K562 (cell line): ENCODE results near the gene NYNRIN. TPM values are rescaled to one million over a fixed set of nuclear protein-coding genes. Genes with fewer than 3 reads are reported as not detected.

ENCODE experiments used
- ATAC-seq: fragments of 200-7000 bp; cut with Tn5 transposase; 3 replicates; pipeline ENCODE4 v1.9.1; 2020; ENCODE audit warnings: moderate library complexity
- BruUV-seq: library from RNA; stranded (reverse); fragments of 400-500 nt; replicated peaks from 2 replicates; lab custom pipeline; 2021; lab: Mats Ljungman, UMichigan
- CTCF ChIA-PET: fragments of 300-600 bp; formaldehyde crosslinking; extraction: SDS; loops from one replicate; lab custom pipeline; 2021; ENCODE audit warnings: low intra/inter-chr PET ratio; lab: Yijun Ruan, JAX
- POLR2A ChIA-PET: fragments of 300-600, 350-650 bp; sonication (Branson Sonifier 250); formaldehyde crosslinking; extraction: SDS; loops from one replicate; lab custom pipeline; 2021; ENCODE audit warnings: antibody characterized with exemption, inconsistent platforms; lab: Yijun Ruan, JAX
- DNase-seq, 4 experiments: peaks; one replicate each; pipeline versions ENCODE4 v3.0.0 to v3.0.0-alpha.2; 2011 to 2018; ENCODE audit warnings: low spot score in 3 of 4, mixed read lengths in 3 of 4; ENCODE audit errors: extremely low read depth in 1 of 4
- FAIRE-seq: peaks from 2 replicates; lab custom pipeline; 2011; peaks lifted over from hg19 to GRCh38; lab: Jason Lieb, UNC
- H2AFZ ChIP-seq: 2 replicates; pipeline ENCODE4 v1.6.0; 2011; ENCODE audit warnings: low read depth, low read length, control low read depth, inconsistent platforms
- H3K27ac ChIP-seq: fragments of 200-600 bp; 3 replicates; pipeline ENCODE4 v1.8.0; 2011; ENCODE audit warnings: low read depth, mild to moderate bottlenecking, control low read depth, inconsistent platforms, low read length, moderate library complexity, mixed read lengths; ENCODE audit errors: extremely low read depth
- H3K27me3 ChIP-seq, 2 experiments: fragments of 300-600 bp in 1 of 2; 2 replicates in 1 of 2; 3 replicates in 1 of 2; pipeline versions ENCODE4 v1.6.0 to v1.8.0; 2011; ENCODE audit warnings: inconsistent platforms in 2 of 2, low read length in 2 of 2, mild to moderate bottlenecking in 1 of 2, mixed read lengths in 1 of 2, moderate library complexity in 1 of 2; ENCODE audit not compliant: control insufficient read depth in 2 of 2, insufficient read depth in 2 of 2
- H3K36me3 ChIP-seq: fragments of 300-600 bp; 3 replicates; pipeline ENCODE4 v1.8.0; 2011; ENCODE audit warnings: mild to moderate bottlenecking, low read length, inconsistent platforms; ENCODE audit not compliant: control insufficient read depth, insufficient read depth
- H3K4me1 ChIP-seq, 2 experiments: fragments of 200-600 bp in 1 of 2; replicated peaks in 1 of 2; 2 replicates in 1 of 2; 3 replicates in 1 of 2; pipeline versions ENCODE4 v1.5.1 to v1.8.0; 2011; ENCODE audit warnings: inconsistent platforms in 2 of 2, low read length in 2 of 2, mild to moderate bottlenecking in 1 of 2, mixed read lengths in 1 of 2, moderate library complexity in 1 of 2; ENCODE audit not compliant: control insufficient read depth in 2 of 2, insufficient read depth in 2 of 2
- H3K4me2 ChIP-seq: 2 replicates; pipeline ENCODE4 v1.6.1; 2011; ENCODE audit warnings: low read length, control low read depth, inconsistent platforms, mixed read lengths; ENCODE audit not compliant: insufficient read depth
- H3K4me3 ChIP-seq: fragments of 200-600 bp; sonication (generic), shearing (Covaris generic); 2 replicates; pipeline ENCODE4 v1.5.1; 2016; ENCODE audit warnings: control low read depth, inconsistent platforms
- H3K79me2 ChIP-seq: fragments of 200-600 bp; 3 replicates; pipeline ENCODE4 v1.8.0; 2011; ENCODE audit warnings: low read length, inconsistent platforms; ENCODE audit not compliant: control insufficient read depth, insufficient read depth
- H3K9ac ChIP-seq, 2 experiments: 2 replicates each; pipeline versions ENCODE4 v1.6.0 to v1.6.1; 2011; ENCODE audit warnings: low read depth in 2 of 2, low read length in 2 of 2, control low read depth in 1 of 2, inconsistent platforms in 1 of 2, mild to moderate bottlenecking in 1 of 2, mixed read lengths in 1 of 2; ENCODE audit not compliant: insufficient read depth in 1 of 2
- H3K9me1 ChIP-seq: one replicate; pipeline ENCODE4 v1.6.0; 2011; ENCODE audit warnings: inconsistent platforms, mild to moderate bottlenecking, low read length, moderate library complexity; ENCODE audit not compliant: control insufficient read depth, insufficient read depth
- H3K9me3 ChIP-seq: replicated peaks from 2 replicates; pipeline ENCODE4 v1.5.1; 2011; ENCODE audit warnings: low read depth, low read length, inconsistent platforms; ENCODE audit not compliant: control insufficient read depth, insufficient read depth
- H4K20me1 ChIP-seq: replicated peaks from 2 replicates; pipeline ENCODE4 v1.6.1; 2011; ENCODE audit warnings: low read length, inconsistent platforms, mixed read lengths; ENCODE audit not compliant: control insufficient read depth, insufficient read depth
- CTCF ChIP-seq, 3 experiments: IDR thresholded peaks in 2 of 3; conservative IDR thresholded peaks in 1 of 3; 2 replicates each; pipeline ENCODE4 v1.5.1; 2011 to 2012; ENCODE audit warnings: low read length in 3 of 3, mild to moderate bottlenecking in 3 of 3, control low read depth in 2 of 3, improper control_type of control experiment in 1 of 3, inconsistent platforms in 1 of 3, low read depth in 1 of 3, mixed read lengths in 1 of 3, moderate library complexity in 1 of 3; ENCODE audit not compliant: insufficient read depth in 2 of 3
- DPF2 ChIP-seq: fragments of 450-650 bp; IDR thresholded peaks from 2 replicates; pipeline ENCODE4 v1.6.1; 2016
- MED1 ChIP-seq: sonication (generic); formaldehyde crosslinking; IDR thresholded peaks from 2 replicates; pipeline ENCODE4 v1.8.1; 2023; ENCODE audit warnings: missing genetic modification reagents, borderline replicate concordance
- MEIS2 ChIP-seq: fragments of 450-650 bp; IDR thresholded peaks from 2 replicates; pipeline ENCODE4 v1.6.1; 2014; ENCODE audit warnings: mild to moderate bottlenecking; ENCODE audit not compliant: partially characterized antibody
- POLR2A ChIP-seq: fragments of 450-650 bp; conservative IDR thresholded peaks from 2 replicates; pipeline ENCODE4 v1.6.1; 2016
- RFX7 ChIP-seq: fragments of 250-450 bp; sonication (Bioruptor Pico); IDR thresholded peaks from 2 replicates; pipeline ENCODE4 v1.5.1; 2021; ENCODE audit warnings: mild to moderate bottlenecking
- SPI1 ChIP-seq: IDR thresholded peaks from 2 replicates; pipeline ENCODE4 v1.6.1; 2011; ENCODE audit warnings: low read depth, low read length, control low read depth, borderline replicate concordance
- TBP ChIP-seq: optimal IDR thresholded peaks from 2 replicates; pipeline ENCODE3; 2011; ENCODE audit warnings: low read depth, low read length, improper control_type of control experiment
- TSC22D4 ChIP-seq: fragments of 450-650 bp; IDR thresholded peaks from 2 replicates; pipeline ENCODE4 v1.6.1; 2016; ENCODE audit warnings: missing genetic modification characterization, missing biosample characterization, control low read depth
- ZNF316 ChIP-seq: fragments of 450-650 bp; IDR thresholded peaks from 2 replicates; pipeline ENCODE4 v1.6.1; 2016
- ZNF584 ChIP-seq: fragments of 200-800 bp; sonication (Bioruptor generic); IDR thresholded peaks from 2 replicates; pipeline ENCODE4 v1.6.1; 2016; ENCODE audit warnings: low read depth, mild to moderate bottlenecking, missing genetic modification characterization, missing compliant biosample characterization
- WGBS: fragments of 100-300 bp; shearing (Covaris generic); methylation state at CpG from one replicate; pipeline ENCODE4 v1.1.6; 2016; ENCODE audit warnings: low coverage, mixed read lengths; ENCODE audit not compliant: insufficient coverage; ENCODE audit errors: missing lambda C conversion rate; 5-methylcytosine and 5-hydroxymethylcytosine counted together
- in situ Hi-C: fragments of 300-500 bp; cut with MboI; formaldehyde crosslinking; loops from 4 replicates; pipeline ENCODE4 v1.15.0; 2018; ENCODE audit warnings: inconsistent platforms, mixed read lengths
- intact Hi-C: fragments of 100-400 bp; cut with micrococcal nuclease; formaldehyde crosslinking; loops from 2 replicates; pipeline ENCODE4 v1.14.2; 2022
- polyA plus RNA-seq, 8 experiments: library from polyadenylated mRNA; depleted of rRNA in 4 of 8; stranded (reverse) in 5 of 8; unstranded in 3 of 8; fragments of >200 nt; fragmentation: Nextera tagmentation in 2 of 8; fragmentation: Illumina TruSeq in 1 of 8; extraction: Ambion mirVana in 2 of 8; extraction: Trizol in 1 of 8; gene quantifications; 2 replicates each; pipeline versions ENCODE4 v1.2.1 to v1.2.3, GENCODE V29; 2011 to 2014; ENCODE audit warnings: inconsistent platforms in 1 of 8, missing spikeins in 1 of 8
- total RNA-seq, 7 experiments: library from RNA; depleted of rRNA in 6 of 7; stranded (reverse); fragments of >200 nt in 6 of 7; fragmentation: Illumina TruSeq in 2 of 7; extraction: Trizol in 2 of 7; gene quantifications; 2 replicates each; pipeline versions ENCODE4 v1.2.1 to v1.2.3, GENCODE V29; 2011 to 2021; ENCODE audit warnings: low replicate concordance in 1 of 7
- TF ChIP-seq, protein P1 (sequence below): fragments of 250-450 bp; sonication (Bioruptor Pico); IDR thresholded peaks from 2 replicates; pipeline ENCODE4 v1.9.0; 2021; ENCODE audit warnings: mild to moderate bottlenecking, inconsistent platforms
- TF ChIP-seq, protein P2 (sequence below): sonication (generic); formaldehyde crosslinking; IDR thresholded peaks from 2 replicates; pipeline ENCODE4 v1.8.1; 2023; ENCODE audit warnings: mild to moderate bottlenecking, missing genetic modification reagents, moderate library complexity
- TF ChIP-seq, protein P3 (sequence below): fragments of 250-450 bp; sonication (Bioruptor Pico); IDR thresholded peaks from 2 replicates; pipeline ENCODE4 v1.8.0; 2021; ENCODE audit warnings: moderate library complexity, mild to moderate bottlenecking, inconsistent platforms

The NYNRIN gene
- total and polyA plus RNA-seq, 9 of the 15 experiments (the other 6 are each of a cell fraction or from before 2014, with no cell fraction given) = 0.04 to 1.2 (median 0.28) TPM

DNA sequence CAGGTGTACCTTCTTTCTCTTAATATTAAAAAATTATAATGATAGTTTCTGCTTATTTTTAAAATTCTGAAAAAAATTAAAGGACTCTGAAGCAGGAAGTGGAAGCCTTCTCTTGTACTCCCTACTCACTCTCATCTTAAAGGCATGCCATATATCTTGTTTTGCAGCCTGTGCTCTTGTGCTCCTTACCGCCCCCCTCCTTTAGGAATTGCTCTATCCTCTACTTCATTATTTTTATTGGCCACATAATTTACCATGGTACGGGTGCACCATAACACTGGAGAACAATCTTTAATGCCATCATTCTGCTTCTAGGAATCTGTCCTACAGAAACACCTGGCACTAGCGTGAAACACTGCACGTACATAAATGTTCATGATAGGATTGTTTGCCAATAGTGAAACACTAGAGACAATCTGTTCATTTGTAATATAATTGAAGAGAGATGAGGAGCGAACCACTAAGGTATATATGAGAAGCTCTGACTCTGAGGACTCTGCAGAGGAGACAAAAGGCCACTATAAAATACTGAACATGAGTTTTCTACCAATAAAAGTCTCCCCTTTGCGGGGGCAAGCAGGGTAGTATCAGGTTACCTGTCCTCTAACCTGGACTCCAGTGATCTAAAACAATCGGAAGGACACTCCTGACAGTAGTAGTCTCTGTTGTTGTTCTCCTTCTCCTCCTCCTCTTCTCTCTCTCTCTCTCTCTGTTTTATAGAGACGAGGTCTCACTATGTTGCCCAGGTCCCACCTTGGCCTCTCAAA, 6.3 kb upstream of the NYNRIN start (continued):
- TF ChIP-seq TBP = peak; percentile 89
- TF ChIP-seq POLR2A = peak; percentile 32; the same call in 1 of the 2 replicates
- TF ChIP-seq MEIS2 = peak; percentile 26

- intact Hi-C loops = no loop called here
- in situ Hi-C loops = no loop called here
- FAIRE-seq (no peak), ATAC-seq (no peak), DNase-seq (no peak)
- Histone ChIP-seq H3K4me1 (peaks cover 3 to 12% of the 10 kb centered on the region in 2 experiments; a peak in 4 of 5 replicates), H4K20me1 (no peaks in the 10 kb centered on the region), H3K9me1 (no peaks in the 10 kb centered on the region), H3K9ac (no peak overlapping the region), H3K79me2 (no peaks in the 10 kb centered on the region), H2AFZ (no peak overlapping the region), H3K9me3 (no peaks in the 10 kb centered on the region), H3K36me3 (no peaks in the 10 kb centered on the region; the same call in 2 of the 3 replicates), H3K27me3 (no peaks in the 10 kb centered on the region), H3K4me2 (no peak overlapping the region), H3K27ac (no peak overlapping the region), H3K4me3 (no peak overlapping the region)
- CTCF ChIA-PET = no interaction called here
- POLR2A ChIA-PET = no interaction called here
- WGBS = 16% methylated on average over 3 of the region's 3 CpGs
- no TSS peak for BruUV-seq
- no peak for TF ChIP-seq MED1 (CRISPR knock-in tag)
- no peak for TF ChIP-seq ZNF584 (CRISPR knock-in tag)
- TF ChIP-seq, protein P1, sequence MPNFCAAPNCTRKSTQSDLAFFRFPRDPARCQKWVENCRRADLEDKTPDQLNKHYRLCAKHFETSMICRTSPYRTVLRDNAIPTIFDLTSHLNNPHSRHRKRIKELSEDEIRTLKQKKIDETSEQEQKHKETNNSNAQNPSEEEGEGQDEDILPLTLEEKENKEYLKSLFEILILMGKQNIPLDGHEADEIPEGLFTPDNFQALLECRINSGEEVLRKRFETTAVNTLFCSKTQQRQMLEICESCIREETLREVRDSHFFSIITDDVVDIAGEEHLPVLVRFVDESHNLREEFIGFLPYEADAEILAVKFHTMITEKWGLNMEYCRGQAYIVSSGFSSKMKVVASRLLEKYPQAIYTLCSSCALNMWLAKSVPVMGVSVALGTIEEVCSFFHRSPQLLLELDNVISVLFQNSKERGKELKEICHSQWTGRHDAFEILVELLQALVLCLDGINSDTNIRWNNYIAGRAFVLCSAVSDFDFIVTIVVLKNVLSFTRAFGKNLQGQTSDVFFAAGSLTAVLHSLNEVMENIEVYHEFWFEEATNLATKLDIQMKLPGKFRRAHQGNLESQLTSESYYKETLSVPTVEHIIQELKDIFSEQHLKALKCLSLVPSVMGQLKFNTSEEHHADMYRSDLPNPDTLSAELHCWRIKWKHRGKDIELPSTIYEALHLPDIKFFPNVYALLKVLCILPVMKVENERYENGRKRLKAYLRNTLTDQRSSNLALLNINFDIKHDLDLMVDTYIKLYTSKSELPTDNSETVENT (CRISPR knock-in tag) = no peak
- TF ChIP-seq RFX7 (CRISPR knock-in tag) = no peak
- TF ChIP-seq TSC22D4 (tag) = no peak
- TF ChIP-seq, protein P2, sequence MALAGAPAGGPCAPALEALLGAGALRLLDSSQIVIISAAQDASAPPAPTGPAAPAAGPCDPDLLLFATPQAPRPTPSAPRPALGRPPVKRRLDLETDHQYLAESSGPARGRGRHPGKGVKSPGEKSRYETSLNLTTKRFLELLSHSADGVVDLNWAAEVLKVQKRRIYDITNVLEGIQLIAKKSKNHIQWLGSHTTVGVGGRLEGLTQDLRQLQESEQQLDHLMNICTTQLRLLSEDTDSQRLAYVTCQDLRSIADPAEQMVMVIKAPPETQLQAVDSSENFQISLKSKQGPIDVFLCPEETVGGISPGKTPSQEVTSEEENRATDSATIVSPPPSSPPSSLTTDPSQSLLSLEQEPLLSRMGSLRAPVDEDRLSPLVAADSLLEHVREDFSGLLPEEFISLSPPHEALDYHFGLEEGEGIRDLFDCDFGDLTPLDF (CRISPR knock-in tag) = no peak
- TF ChIP-seq CTCF (IDR thresholded peaks at IDR 0.05 in 2 of 3, conservative IDR thresholded peaks at IDR 0.05 in 1 of 3; ENCODE audit: insufficient read depth in 2 of 3, low read depth in 1 of 3, low read length in 3 of 3) = no peak
- TF ChIP-seq DPF2 = no peak
- TF ChIP-seq, protein P3, sequence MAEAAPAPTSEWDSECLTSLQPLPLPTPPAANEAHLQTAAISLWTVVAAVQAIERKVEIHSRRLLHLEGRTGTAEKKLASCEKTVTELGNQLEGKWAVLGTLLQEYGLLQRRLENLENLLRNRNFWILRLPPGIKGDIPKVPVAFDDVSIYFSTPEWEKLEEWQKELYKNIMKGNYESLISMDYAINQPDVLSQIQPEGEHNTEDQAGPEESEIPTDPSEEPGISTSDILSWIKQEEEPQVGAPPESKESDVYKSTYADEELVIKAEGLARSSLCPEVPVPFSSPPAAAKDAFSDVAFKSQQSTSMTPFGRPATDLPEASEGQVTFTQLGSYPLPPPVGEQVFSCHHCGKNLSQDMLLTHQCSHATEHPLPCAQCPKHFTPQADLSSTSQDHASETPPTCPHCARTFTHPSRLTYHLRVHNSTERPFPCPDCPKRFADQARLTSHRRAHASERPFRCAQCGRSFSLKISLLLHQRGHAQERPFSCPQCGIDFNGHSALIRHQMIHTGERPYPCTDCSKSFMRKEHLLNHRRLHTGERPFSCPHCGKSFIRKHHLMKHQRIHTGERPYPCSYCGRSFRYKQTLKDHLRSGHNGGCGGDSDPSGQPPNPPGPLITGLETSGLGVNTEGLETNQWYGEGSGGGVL (CRISPR knock-in tag) = no peak
- TF ChIP-seq SPI1 = no peak
- no peak for TF ChIP-seq ZNF316
These were observed 4.5 kb upstream of the NYNRIN start for GRCh38 chr14:24394275-24394674.
